ENCODE measurements around the gene FOXK1.

FOXK1 gene

GRCh38 chr7:4808565-4808964, 126.5 kb downstream of the FOXK1 start:
- TF ChIP-seq ELF4 (IDR thresholded peaks at IDR 0.05), result no peak
- no peak for TF ChIP-seq BHLHE40 (IDR thresholded peaks at IDR 0.05; ENCODE audit: borderline replicate concordance)
- no peak for TF ChIP-seq LEF1 (IDR thresholded peaks at IDR 0.05; ENCODE audit: borderline replicate concordance)
- no peak for TF ChIP-seq ARNT (IDR thresholded peaks at IDR 0.05)
- no peak for TF ChIP-seq HDGF (IDR thresholded peaks at IDR 0.05; ENCODE audit: borderline replicate concordance)
- TF ChIP-seq, protein P1, sequence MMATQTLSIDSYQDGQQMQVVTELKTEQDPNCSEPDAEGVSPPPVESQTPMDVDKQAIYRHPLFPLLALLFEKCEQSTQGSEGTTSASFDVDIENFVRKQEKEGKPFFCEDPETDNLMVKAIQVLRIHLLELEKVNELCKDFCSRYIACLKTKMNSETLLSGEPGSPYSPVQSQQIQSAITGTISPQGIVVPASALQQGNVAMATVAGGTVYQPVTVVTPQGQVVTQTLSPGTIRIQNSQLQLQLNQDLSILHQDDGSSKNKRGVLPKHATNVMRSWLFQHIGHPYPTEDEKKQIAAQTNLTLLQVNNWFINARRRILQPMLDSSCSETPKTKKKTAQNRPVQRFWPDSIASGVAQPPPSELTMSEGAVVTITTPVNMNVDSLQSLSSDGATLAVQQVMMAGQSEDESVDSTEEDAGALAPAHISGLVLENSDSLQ (IDR thresholded peaks at IDR 0.05), result no peak
- no peak for TF ChIP-seq SUZ12 (IDR thresholded peaks at IDR 0.05)
- no peak for TF ChIP-seq FOXM1 (IDR thresholded peaks at IDR 0.05; ENCODE audit: borderline replicate concordance)
- TF ChIP-seq CTBP1 (IDR thresholded peaks at IDR 0.05; ENCODE audit: borderline replicate concordance), result no peak
- no peak for TF ChIP-seq NFRKB (IDR thresholded peaks at IDR 0.05)
- TF ChIP-seq FOXK2 (IDR thresholded peaks at IDR 0.05), result no peak
- TF ChIP-seq FOXA1 (IDR thresholded peaks at IDR 0.05), result no peak
- TF ChIP-seq SP1 (IDR thresholded peaks at IDR 0.05), result no peak
- TF ChIP-seq ZNF384 (IDR thresholded peaks at IDR 0.05), result no peak
- no peak for TF ChIP-seq L3MBTL2 (conservative IDR thresholded peaks at IDR 0.05)
- no peak for TF ChIP-seq TARDBP (IDR thresholded peaks at IDR 0.05)
- POLR2A ChIA-PET, result no interaction called here

GRCh38 chr7:4809091-4809591, 127.0 kb downstream of the FOXK1 start:
- ChIA-PET POLR2A (no interaction called here), CTCF (interaction anchor here (0.6 kb wide), 1 partner anchor 26 kb away, joined by 3 read pairs; no protein-coding TSS in a partner anchor)
- TF ChIP-seq HDGF (IDR thresholded peaks at IDR 0.05; ENCODE audit: borderline replicate concordance) (no peak), CTBP1 (IDR thresholded peaks at IDR 0.05; ENCODE audit: borderline replicate concordance) (no peak), L3MBTL2 (conservative IDR thresholded peaks at IDR 0.05) (no peak), ARNT (IDR thresholded peaks at IDR 0.05) (no peak), BHLHE40 (IDR thresholded peaks at IDR 0.05; ENCODE audit: borderline replicate concordance) (no peak), FOXK2 (IDR thresholded peaks at IDR 0.05) (no peak), ZNF384 (IDR thresholded peaks at IDR 0.05) (no peak), LEF1 (IDR thresholded peaks at IDR 0.05; ENCODE audit: borderline replicate concordance) (no peak), NFRKB (IDR thresholded peaks at IDR 0.05) (no peak), SP1 (IDR thresholded peaks at IDR 0.05) (no peak), FOXA1 (IDR thresholded peaks at IDR 0.05) (no peak), FOXM1 (IDR thresholded peaks at IDR 0.05; ENCODE audit: borderline replicate concordance) (no peak)
- DNase-seq (ENCODE audit: extremely low spot score), result no peak

More at GRCh38 chr7:4808565-4808964, 126.5 kb downstream of the FOXK1 start:
- no peak for DNase-seq (ENCODE audit: extremely low spot score)
- CTCF ChIA-PET, result interaction anchor here (0.6 kb wide), 1 partner anchor 16 kb away, joined by 3 read pairs; no protein-coding TSS in a partner anchor

- no peak for DNase-seq (ENCODE audit: extremely low spot score)
- TF ChIP-seq FOXM1 (IDR thresholded peaks at IDR 0.05; ENCODE audit: borderline replicate concordance), result no peak
- TF ChIP-seq, protein P1 (IDR thresholded peaks at IDR 0.05), result no peak
- TF ChIP-seq ARNT (IDR thresholded peaks at IDR 0.05), result no peak
- TF ChIP-seq SUZ12 (IDR thresholded peaks at IDR 0.05), result no peak
- TF ChIP-seq CTBP1 (IDR thresholded peaks at IDR 0.05; ENCODE audit: borderline replicate concordance), result no peak
- no peak for TF ChIP-seq HDGF (IDR thresholded peaks at IDR 0.05; ENCODE audit: borderline replicate concordance)
- ChIA-PET POLR2A (no interaction called here), CTCF (interaction anchor here (0.6 kb wide), 1 partner anchor 25 kb away, joined by 3 read pairs; no protein-coding TSS in a partner anchor)
Measured at GRCh38 chr7:4809666-4810065, 127.6 kb downstream of the FOXK1 start.

DNA sequence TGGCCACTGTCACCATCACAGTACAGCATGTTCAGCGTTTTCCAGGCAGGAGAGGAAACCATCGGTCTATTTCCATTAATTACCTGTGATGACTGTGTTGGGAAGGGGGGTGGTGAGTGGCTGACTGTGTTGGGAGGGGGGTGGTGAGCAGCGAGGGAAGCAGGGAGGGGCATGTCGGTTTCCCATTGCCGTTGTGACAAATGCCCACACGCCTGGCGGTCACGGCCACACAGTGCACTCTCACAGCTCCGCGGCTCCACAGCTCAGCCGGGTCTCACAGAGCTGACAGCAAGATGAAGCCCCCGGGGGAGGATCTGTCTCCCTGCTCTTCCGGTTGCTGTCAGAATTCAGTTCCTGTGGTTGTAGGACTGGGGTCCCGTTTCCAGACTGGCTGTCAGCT, 132.3 kb downstream of the FOXK1 start:
- DNase-seq (ENCODE audit: extremely low spot score), result no peak
- ChIA-PET POLR2A (no interaction called here), CTCF (no interaction called here)
- no peak for TF ChIP-seq LEF1 (IDR thresholded peaks at IDR 0.05; ENCODE audit: borderline replicate concordance)
- TF ChIP-seq FOXM1 (IDR thresholded peaks at IDR 0.05; ENCODE audit: borderline replicate concordance), result no peak
- no peak for TF ChIP-seq FOXK2 (IDR thresholded peaks at IDR 0.05)
- no peak for TF ChIP-seq FOXA1 (IDR thresholded peaks at IDR 0.05)
- TF ChIP-seq ARNT (IDR thresholded peaks at IDR 0.05), result no peak
- TF ChIP-seq SUZ12 (IDR thresholded peaks at IDR 0.05), result no peak
- no peak for TF ChIP-seq L3MBTL2 (conservative IDR thresholded peaks at IDR 0.05)
- TF ChIP-seq ELF4 (IDR thresholded peaks at IDR 0.05), result no peak
- no peak for TF ChIP-seq SP1 (IDR thresholded peaks at IDR 0.05)
- no peak for TF ChIP-seq NFRKB (IDR thresholded peaks at IDR 0.05)
- no peak for TF ChIP-seq BHLHE40 (IDR thresholded peaks at IDR 0.05; ENCODE audit: borderline replicate concordance)
- no peak for TF ChIP-seq CTBP1 (IDR thresholded peaks at IDR 0.05; ENCODE audit: borderline replicate concordance)
- TF ChIP-seq ZNF384 (IDR thresholded peaks at IDR 0.05), result no peak
- TF ChIP-seq TARDBP (IDR thresholded peaks at IDR 0.05), result no peak
- TF ChIP-seq HDGF (IDR thresholded peaks at IDR 0.05; ENCODE audit: borderline replicate concordance), result no peak
- TF ChIP-seq, protein P1 (IDR thresholded peaks at IDR 0.05), result no peak

DNA sequence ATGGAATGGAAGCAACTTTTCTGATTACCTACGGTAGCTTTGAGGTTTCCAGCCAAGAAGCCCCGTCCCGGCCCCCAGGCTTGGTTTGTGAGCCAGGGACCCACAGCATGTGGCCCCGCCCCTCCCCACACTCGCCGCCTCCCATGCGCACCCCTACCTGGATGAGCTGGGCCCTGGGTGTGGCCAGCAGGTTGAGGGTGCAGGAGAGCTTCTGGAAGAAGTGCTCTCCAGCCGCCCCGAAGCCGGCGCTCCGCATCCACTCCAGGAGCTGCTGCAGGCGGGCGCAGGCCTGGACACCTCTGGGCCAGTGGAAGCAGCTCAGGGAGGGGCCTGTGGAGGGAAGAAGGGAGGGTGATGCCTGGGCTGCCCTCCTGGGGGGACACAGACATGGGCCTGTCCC, 133.0 kb downstream of the FOXK1 start:
- CTCF ChIA-PET, result no interaction called here
- TF ChIP-seq FOXK2 (IDR thresholded peaks at IDR 0.05) (no peak), SP1 (IDR thresholded peaks at IDR 0.05) (no peak), CTBP1 (IDR thresholded peaks at IDR 0.05; ENCODE audit: borderline replicate concordance) (no peak), HDGF (IDR thresholded peaks at IDR 0.05; ENCODE audit: borderline replicate concordance) (no peak), BHLHE40 (IDR thresholded peaks at IDR 0.05; ENCODE audit: borderline replicate concordance) (no peak), NFRKB (IDR thresholded peaks at IDR 0.05) (no peak), L3MBTL2 (conservative IDR thresholded peaks at IDR 0.05) (no peak), FOXA1 (IDR thresholded peaks at IDR 0.05) (no peak), FOXM1 (IDR thresholded peaks at IDR 0.05; ENCODE audit: borderline replicate concordance) (no peak), ELF4 (IDR thresholded peaks at IDR 0.05) (no peak), ARNT (IDR thresholded peaks at IDR 0.05) (no peak), ZNF384 (IDR thresholded peaks at IDR 0.05) (no peak), TARDBP (IDR thresholded peaks at IDR 0.05) (no peak), SUZ12 (IDR thresholded peaks at IDR 0.05) (no peak), LEF1 (IDR thresholded peaks at IDR 0.05; ENCODE audit: borderline replicate concordance) (no peak)
- TF ChIP-seq, protein P1 (IDR thresholded peaks at IDR 0.05), result no peak
- POLR2A ChIA-PET, result no interaction called here
- no peak for DNase-seq (ENCODE audit: extremely low spot score)

Data from HEK293T (cell line).